K562 (cell line): ENCODE measurements around the gene ATP6V1F. TPM values are rescaled to one million over a fixed set of nuclear protein-coding genes. Genes with fewer than 3 reads are reported as not detected.

Source experiments
- GMEB1 ChIP-seq: fragments of 250-450 bp; sonication (Bioruptor Pico); IDR thresholded peaks from 2 replicates; pipeline ENCODE4 v1.4.0; 2020; ENCODE audit warnings: mild to moderate bottlenecking
- NR3C1 ChIP-seq: sonication (generic); formaldehyde crosslinking; IDR thresholded peaks from 2 replicates; pipeline ENCODE4 v1.8.1; 2022; ENCODE audit warnings: missing genetic modification reagents
- NRF1 ChIP-seq, 2 experiments: fragments of 450-650 bp; IDR thresholded peaks in 1 of 2; conservative IDR thresholded peaks in 1 of 2; 2 replicates each; pipeline ENCODE4 v1.6.1; 2014; ENCODE audit warnings: mild to moderate bottlenecking in 2 of 2
- YY1 ChIP-seq, 3 experiments: IDR thresholded peaks; 2 replicates each; pipeline ENCODE4 v1.6.1; 2011; ENCODE audit warnings: low read length in 2 of 3, mild to moderate bottlenecking in 2 of 3, moderate library complexity in 2 of 3, borderline replicate concordance in 1 of 3, control low read depth in 1 of 3, low read depth in 1 of 3; ENCODE audit not compliant: insufficient read depth in 3 of 3, insufficient replicate concordance in 2 of 3, control insufficient read depth in 1 of 3, insufficient read length in 1 of 3; ENCODE audit errors: extremely low read depth in 1 of 3
- ZBTB1 ChIP-seq: sonication (generic); formaldehyde crosslinking; IDR thresholded peaks from 2 replicates; pipeline ENCODE4 v1.8.1; 2023; ENCODE audit warnings: missing genetic modification reagents, low read depth, mild to moderate bottlenecking, borderline replicate concordance
- polyA plus RNA-seq, 8 experiments: library from polyadenylated mRNA; depleted of rRNA in 4 of 8; stranded (reverse) in 5 of 8; unstranded in 3 of 8; fragments of >200 nt; fragmentation: Nextera tagmentation in 2 of 8; fragmentation: Illumina TruSeq in 1 of 8; extraction: Ambion mirVana in 2 of 8; extraction: Trizol in 1 of 8; gene quantifications; 2 replicates each; pipeline versions ENCODE4 v1.2.1 to v1.2.3, GENCODE V29; 2011 to 2014; ENCODE audit warnings: inconsistent platforms in 1 of 8, missing spikeins in 1 of 8
- total RNA-seq, 7 experiments: library from RNA; depleted of rRNA in 6 of 7; stranded (reverse); fragments of >200 nt in 6 of 7; fragmentation: Illumina TruSeq in 2 of 7; extraction: Trizol in 2 of 7; gene quantifications; 2 replicates each; pipeline versions ENCODE4 v1.2.1 to v1.2.3, GENCODE V29; 2011 to 2021; ENCODE audit warnings: low replicate concordance in 1 of 7
- TF ChIP-seq, protein P1 (sequence below): fragments of 450-650 bp; IDR thresholded peaks from 2 replicates; pipeline ENCODE4 v1.6.1; 2017; ENCODE audit warnings: antibody characterized with exemption, mild to moderate bottlenecking
- TF ChIP-seq, protein P2 (sequence below), 2 experiments: fragments of 450-650 bp in 1 of 2; sonication (generic) in 1 of 2; formaldehyde crosslinking in 1 of 2; IDR thresholded peaks; 2 replicates each; pipeline versions ENCODE4 v1.7.1 to v1.9.0; 2016 to 2022; ENCODE audit warnings: inconsistent platforms in 1 of 2, mild to moderate bottlenecking in 1 of 2, missing genetic modification reagents in 1 of 2

ATP6V1F gene
- total and polyA plus RNA-seq, 9 of the 15 experiments (the other 6 are each of a cell fraction or from before 2014, with no cell fraction given) = 206 to 1,123 (median 542) TPM

DNA sequence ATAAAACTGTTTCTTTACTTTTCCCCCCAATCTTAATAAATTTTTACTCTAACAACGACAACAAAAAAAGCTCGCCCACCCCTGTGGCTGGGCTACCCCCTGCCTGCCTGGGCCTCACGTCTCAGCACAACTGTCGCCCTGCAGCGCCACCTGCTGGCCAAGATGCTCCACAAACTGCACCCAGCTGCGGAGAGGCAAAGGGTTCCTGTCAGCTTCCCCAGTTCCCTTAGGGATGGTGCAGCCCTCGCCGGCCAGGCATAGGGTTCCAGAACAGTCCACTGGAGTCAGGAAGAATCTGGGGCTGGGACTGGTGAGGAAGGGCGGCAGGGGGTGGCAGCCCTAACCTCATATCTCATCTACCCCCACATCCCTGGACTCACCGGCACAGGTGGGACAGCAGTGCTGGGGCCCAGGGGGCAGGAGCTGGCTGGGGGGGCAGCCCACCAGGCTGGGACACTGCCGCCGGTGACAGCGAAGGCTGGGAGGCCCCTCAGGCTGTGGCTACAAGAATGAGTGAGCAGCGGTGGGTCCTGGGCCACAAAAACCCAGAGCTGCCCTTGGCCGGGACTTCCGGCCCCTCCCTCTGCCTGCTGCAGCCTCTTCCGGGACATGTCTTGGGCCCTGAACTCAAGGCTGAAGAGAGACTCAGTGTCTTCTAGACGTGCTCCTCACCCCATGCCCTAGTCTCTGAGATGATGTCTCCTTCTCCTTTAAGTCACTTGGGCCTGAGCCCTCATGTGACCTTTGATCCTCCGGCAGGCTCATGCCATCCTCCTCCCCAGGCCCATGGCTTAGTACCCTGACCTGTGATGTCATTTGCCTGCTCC, 21.2 kb downstream of the ATP6V1F start (continued):
- TF ChIP-seq, protein P1, sequence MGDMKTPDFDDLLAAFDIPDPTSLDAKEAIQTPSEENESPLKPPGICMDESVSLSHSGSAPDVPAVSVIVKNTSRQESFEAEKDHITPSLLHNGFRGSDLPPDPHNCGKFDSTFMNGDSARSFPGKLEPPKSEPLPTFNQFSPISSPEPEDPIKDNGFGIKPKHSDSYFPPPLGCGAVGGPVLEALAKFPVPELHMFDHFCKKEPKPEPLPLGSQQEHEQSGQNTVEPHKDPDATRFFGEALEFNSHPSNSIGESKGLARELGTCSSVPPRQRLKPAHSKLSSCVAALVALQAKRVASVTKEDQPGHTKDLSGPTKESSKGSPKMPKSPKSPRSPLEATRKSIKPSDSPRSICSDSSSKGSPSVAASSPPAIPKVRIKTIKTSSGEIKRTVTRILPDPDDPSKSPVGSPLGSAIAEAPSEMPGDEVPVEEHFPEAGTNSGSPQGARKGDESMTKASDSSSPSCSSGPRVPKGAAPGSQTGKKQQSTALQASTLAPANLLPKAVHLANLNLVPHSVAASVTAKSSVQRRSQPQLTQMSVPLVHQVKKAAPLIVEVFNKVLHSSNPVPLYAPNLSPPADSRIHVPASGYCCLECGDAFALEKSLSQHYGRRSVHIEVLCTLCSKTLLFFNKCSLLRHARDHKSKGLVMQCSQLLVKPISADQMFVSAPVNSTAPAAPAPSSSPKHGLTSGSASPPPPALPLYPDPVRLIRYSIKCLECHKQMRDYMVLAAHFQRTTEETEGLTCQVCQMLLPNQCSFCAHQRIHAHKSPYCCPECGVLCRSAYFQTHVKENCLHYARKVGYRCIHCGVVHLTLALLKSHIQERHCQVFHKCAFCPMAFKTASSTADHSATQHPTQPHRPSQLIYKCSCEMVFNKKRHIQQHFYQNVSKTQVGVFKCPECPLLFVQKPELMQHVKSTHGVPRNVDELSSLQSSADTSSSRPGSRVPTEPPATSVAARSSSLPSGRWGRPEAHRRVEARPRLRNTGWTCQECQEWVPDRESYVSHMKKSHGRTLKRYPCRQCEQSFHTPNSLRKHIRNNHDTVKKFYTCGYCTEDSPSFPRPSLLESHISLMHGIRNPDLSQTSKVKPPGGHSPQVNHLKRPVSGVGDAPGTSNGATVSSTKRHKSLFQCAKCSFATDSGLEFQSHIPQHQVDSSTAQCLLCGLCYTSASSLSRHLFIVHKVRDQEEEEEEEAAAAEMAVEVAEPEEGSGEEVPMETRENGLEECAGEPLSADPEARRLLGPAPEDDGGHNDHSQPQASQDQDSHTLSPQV = no peak
- TF ChIP-seq NRF1 (conservative IDR thresholded peaks at IDR 0.05 in 1 of 2, IDR thresholded peaks at IDR 0.05 in 1 of 2) (no peak), NR3C1 (CRISPR knock-in tag) (no peak), YY1 (IDR thresholded peaks at IDR 0.05; ENCODE audit: borderline replicate concordance in 1 of 3, control insufficient read depth in 1 of 3, extremely low read depth in 1 of 3, insufficient read depth in 3 of 3, insufficient read length in 1 of 3, insufficient replicate concordance in 2 of 3, low read depth in 1 of 3, low read length in 2 of 3) (peak in 2 of 3 experiments; percentile 50 to 74), GMEB1 (CRISPR knock-in tag) (no peak), ZBTB1 (CRISPR knock-in tag) (no peak)
- TF ChIP-seq, protein P2, sequence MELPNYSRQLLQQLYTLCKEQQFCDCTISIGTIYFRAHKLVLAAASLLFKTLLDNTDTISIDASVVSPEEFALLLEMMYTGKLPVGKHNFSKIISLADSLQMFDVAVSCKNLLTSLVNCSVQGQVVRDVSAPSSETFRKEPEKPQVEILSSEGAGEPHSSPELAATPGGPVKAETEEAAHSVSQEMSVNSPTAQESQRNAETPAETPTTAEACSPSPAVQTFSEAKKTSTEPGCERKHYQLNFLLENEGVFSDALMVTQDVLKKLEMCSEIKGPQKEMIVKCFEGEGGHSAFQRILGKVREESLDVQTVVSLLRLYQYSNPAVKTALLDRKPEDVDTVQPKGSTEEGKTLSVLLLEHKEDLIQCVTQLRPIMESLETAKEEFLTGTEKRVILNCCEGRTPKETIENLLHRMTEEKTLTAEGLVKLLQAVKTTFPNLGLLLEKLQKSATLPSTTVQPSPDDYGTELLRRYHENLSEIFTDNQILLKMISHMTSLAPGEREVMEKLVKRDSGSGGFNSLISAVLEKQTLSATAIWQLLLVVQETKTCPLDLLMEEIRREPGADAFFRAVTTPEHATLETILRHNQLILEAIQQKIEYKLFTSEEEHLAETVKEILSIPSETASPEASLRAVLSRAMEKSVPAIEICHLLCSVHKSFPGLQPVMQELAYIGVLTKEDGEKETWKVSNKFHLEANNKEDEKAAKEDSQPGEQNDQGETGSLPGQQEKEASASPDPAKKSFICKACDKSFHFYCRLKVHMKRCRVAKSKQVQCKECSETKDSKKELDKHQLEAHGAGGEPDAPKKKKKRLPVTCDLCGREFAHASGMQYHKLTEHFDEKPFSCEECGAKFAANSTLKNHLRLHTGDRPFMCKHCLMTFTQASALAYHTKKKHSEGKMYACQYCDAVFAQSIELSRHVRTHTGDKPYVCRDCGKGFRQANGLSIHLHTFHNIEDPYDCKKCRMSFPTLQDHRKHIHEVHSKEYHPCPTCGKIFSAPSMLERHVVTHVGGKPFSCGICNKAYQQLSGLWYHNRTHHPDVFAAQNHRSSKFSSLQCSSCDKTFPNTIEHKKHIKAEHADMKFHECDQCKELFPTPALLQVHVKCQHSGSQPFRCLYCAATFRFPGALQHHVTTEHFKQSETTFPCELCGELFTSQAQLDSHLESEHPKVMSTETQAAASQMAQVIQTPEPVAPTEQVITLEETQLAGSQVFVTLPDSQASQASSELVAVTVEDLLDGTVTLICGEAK (IDR thresholded peaks at IDR 0.05) = no peak
- TF ChIP-seq, protein P2 (CRISPR knock-in tag; IDR thresholded peaks at IDR 0.05) = no peak
